HUES6 (cell line): ENCODE measurements around the gene NTRK2.

Experiments
- H3K27ac ChIP-seq: 2 replicates; pipeline ENCODE4 v1.7.0; 2013; ENCODE audit warnings: low read depth, mild to moderate bottlenecking, low read length, inconsistent platforms
- H3K27me3 ChIP-seq: 2 replicates; pipeline ENCODE4 v1.6.1; 2013; ENCODE audit warnings: low read length; ENCODE audit not compliant: control insufficient read depth, insufficient read depth
- H3K36me3 ChIP-seq: 2 replicates; pipeline ENCODE4 v1.6.1; 2013; ENCODE audit warnings: low read length; ENCODE audit not compliant: control insufficient read depth, insufficient read depth
- H3K4me1 ChIP-seq: 2 replicates; pipeline ENCODE4 v1.6.1; 2013; ENCODE audit warnings: low read length; ENCODE audit not compliant: control insufficient read depth, insufficient read depth
- H3K4me3 ChIP-seq: 2 replicates; pipeline ENCODE4 v1.5.1; 2013; ENCODE audit warnings: low read depth, low read length
- H3K9ac ChIP-seq: one replicate; pipeline ENCODE4 v1.6.1; 2013; ENCODE audit warnings: mild to moderate bottlenecking, low read length
- H3K9me3 ChIP-seq: 2 replicates; pipeline ENCODE4 v1.6.1; 2013; ENCODE audit warnings: low read depth, low read length; ENCODE audit not compliant: control insufficient read depth, insufficient read depth

The NTRK2 gene

GRCh38 chr9:84756171-84756570, 86.6 kb downstream of the NTRK2 start:
- no peak overlapping the region for H3K4me3 ChIP-seq
- no peaks in the 10 kb centered on the region for H3K27me3 ChIP-seq
- no peaks in the 10 kb centered on the region for H3K4me1 ChIP-seq
- H3K9ac ChIP-seq, result no peak overlapping the region
- no peaks in the 10 kb centered on the region for H3K36me3 ChIP-seq
- no peak overlapping the region for H3K27ac ChIP-seq
- H3K9me3 ChIP-seq, result no peaks in the 10 kb centered on the region

GRCh38 chr9:84756731-84757130, 87.2 kb downstream of the NTRK2 start:
- no peak overlapping the region for H3K27ac ChIP-seq
- no peaks in the 10 kb centered on the region for H3K27me3 ChIP-seq
- no peak overlapping the region for H3K9ac ChIP-seq
- no peaks in the 10 kb centered on the region for H3K4me1 ChIP-seq
- H3K36me3 ChIP-seq, result no peaks in the 10 kb centered on the region
- no peaks in the 10 kb centered on the region for H3K9me3 ChIP-seq
- no peak overlapping the region for H3K4me3 ChIP-seq

GRCh38 chr9:84758817-84759216, 89.3 kb downstream of the NTRK2 start:
- H3K9me3 ChIP-seq, result peaks cover 5% of the 10 kb centered on the region
- no peak overlapping the region for H3K27ac ChIP-seq
- no peaks in the 10 kb centered on the region for H3K27me3 ChIP-seq
- H3K36me3 ChIP-seq, result no peaks in the 10 kb centered on the region
- H3K4me1 ChIP-seq, result no peaks in the 10 kb centered on the region
- no peak overlapping the region for H3K4me3 ChIP-seq
- no peak overlapping the region for H3K9ac ChIP-seq

- H3K4me3 ChIP-seq, result no peak overlapping the region
These were observed 89.8 kb downstream of the NTRK2 start for GRCh38 chr9:84759300-84759750.

GRCh38 chr9:84759804-84760203, 90.3 kb downstream of the NTRK2 start:
- Histone ChIP-seq H3K27me3 (no peaks in the 10 kb centered on the region), H3K27ac (no peak overlapping the region), H3K9ac (no peak overlapping the region), H3K36me3 (no peaks in the 10 kb centered on the region), H3K9me3 (peaks cover 5% of the 10 kb centered on the region), H3K4me1 (no peaks in the 10 kb centered on the region), H3K4me3 (no peak overlapping the region)

More at GRCh38 chr9:84759300-84759750, 89.8 kb downstream of the NTRK2 start:
- Histone ChIP-seq H3K9ac (no peak overlapping the region), H3K27ac (no peak overlapping the region), H3K36me3 (no peaks in the 10 kb centered on the region), H3K4me1 (no peaks in the 10 kb centered on the region), H3K27me3 (no peaks in the 10 kb centered on the region), H3K9me3 (peaks cover 5% of the 10 kb centered on the region)

- H3K27ac ChIP-seq, result no peak overlapping the region
- no peak overlapping the region for H3K9ac ChIP-seq
- peaks cover 5% of the 10 kb centered on the region for H3K9me3 ChIP-seq
These were observed 91.7 kb downstream of the NTRK2 start for GRCh38 chr9:84761137-84761808.

GRCh38 chr9:84772511-84772910, 103.0 kb downstream of the NTRK2 start:
- no peak overlapping the region for H3K27ac ChIP-seq
- H3K27me3 ChIP-seq, result no peaks in the 10 kb centered on the region
- peaks cover 7% of the 10 kb centered on the region; the same call in 1 of the 2 replicates for H3K4me1 ChIP-seq
- no peaks in the 10 kb centered on the region for H3K9me3 ChIP-seq
- H3K36me3 ChIP-seq, result no peaks in the 10 kb centered on the region
- no peak overlapping the region for H3K4me3 ChIP-seq
- no peak overlapping the region for H3K9ac ChIP-seq

More at GRCh38 chr9:84761137-84761808, 91.7 kb downstream of the NTRK2 start:
- Histone ChIP-seq H3K4me1 (no peaks in the 10 kb centered on the region), H3K36me3 (no peaks in the 10 kb centered on the region), H3K27me3 (no peaks in the 10 kb centered on the region), H3K4me3 (no peak overlapping the region)

GRCh38 chr9:84773022-84773421, 103.5 kb downstream of the NTRK2 start:
- Histone ChIP-seq H3K4me3 (no peak overlapping the region), H3K9ac (no peak overlapping the region), H3K27me3 (no peaks in the 10 kb centered on the region), H3K9me3 (no peaks in the 10 kb centered on the region), H3K4me1 (peaks cover 7% of the 10 kb centered on the region; the same call in 1 of the 2 replicates), H3K27ac (no peak overlapping the region), H3K36me3 (no peaks in the 10 kb centered on the region)

GRCh38 chr9:84775056-84775643, 105.6 kb downstream of the NTRK2 start:
- H3K4me1 ChIP-seq, result 0 out of 2 replicates have a peak, but pooled peaks cover under 1% of the 10 kb centered on the region
- no peaks in the 10 kb centered on the region for H3K36me3 ChIP-seq
- H3K9me3 ChIP-seq, result no peaks in the 10 kb centered on the region
- H3K27ac ChIP-seq, result no peak overlapping the region
- H3K4me3 ChIP-seq, result no peak overlapping the region
- H3K9ac ChIP-seq, result no peak overlapping the region
- H3K27me3 ChIP-seq, result no peaks in the 10 kb centered on the region

GRCh38 chr9:84778570-84778969, 109.0 kb downstream of the NTRK2 start:
- H3K4me3 ChIP-seq, result no peak overlapping the region
- H3K27ac ChIP-seq, result no peak overlapping the region
- H3K36me3 ChIP-seq, result no peaks in the 10 kb centered on the region
- no peaks in the 10 kb centered on the region for H3K4me1 ChIP-seq
- H3K9ac ChIP-seq, result no peak overlapping the region
- H3K27me3 ChIP-seq, result no peaks in the 10 kb centered on the region
- no peaks in the 10 kb centered on the region for H3K9me3 ChIP-seq

- H3K36me3 ChIP-seq, result no peaks in the 10 kb centered on the region
- H3K9ac ChIP-seq, result no peak overlapping the region
- no peaks in the 10 kb centered on the region for H3K27me3 ChIP-seq
- H3K27ac ChIP-seq, result no peak overlapping the region
- H3K9me3 ChIP-seq, result no peaks in the 10 kb centered on the region
- H3K4me3 ChIP-seq, result no peak overlapping the region
- no peaks in the 10 kb centered on the region for H3K4me1 ChIP-seq
These were observed 110.4 kb downstream of the NTRK2 start for GRCh38 chr9:84779883-84780282.
